Endodermal cell (in vitro differentiated cells): ENCODE data around the gene PLVAP. TPM values are rescaled to one million over a fixed set of nuclear protein-coding genes. Genes with fewer than 3 reads are reported as not detected.

ENCODE experiments used
- DNase-seq: peaks from one replicate; pipeline ENCODE4 v3.0.0-alpha.2; 2017
- H3K27ac ChIP-seq: 2 replicates; pipeline ENCODE4 v1.5.1; 2013; ENCODE audit warnings: mild to moderate bottlenecking, low read depth, low read length, moderate library complexity
- H3K27me3 ChIP-seq: 2 replicates; pipeline ENCODE4 v1.6.1; 2013; ENCODE audit warnings: mild to moderate bottlenecking, low read length, moderate library complexity; ENCODE audit not compliant: insufficient read depth, control insufficient read depth, poor library complexity, severe bottlenecking
- H3K36me3 ChIP-seq: 2 replicates; pipeline ENCODE4 v1.7.0; 2013; ENCODE audit warnings: mild to moderate bottlenecking, low read length, moderate library complexity; ENCODE audit not compliant: control insufficient read depth, insufficient read depth
- H3K4me1 ChIP-seq: one replicate; pipeline ENCODE4 v1.7.0; 2013; ENCODE audit warnings: low read length; ENCODE audit not compliant: control insufficient read depth, insufficient read depth
- H3K4me3 ChIP-seq: 2 replicates; pipeline ENCODE4 v1.5.1; 2013; ENCODE audit warnings: mild to moderate bottlenecking, low read length, moderate library complexity
- H3K9ac ChIP-seq: 2 replicates; pipeline ENCODE4 v1.6.1; 2013; ENCODE audit warnings: mild to moderate bottlenecking, low read length, moderate library complexity; ENCODE audit not compliant: poor library complexity, severe bottlenecking; ENCODE audit errors: extremely low read depth
- H3K9me3 ChIP-seq: 2 replicates; pipeline ENCODE4 v1.6.1; 2013; ENCODE audit warnings: mild to moderate bottlenecking, low read length, moderate library complexity; ENCODE audit not compliant: control insufficient read depth
- H3K27ac Mint-ChIP-seq: 2 replicates; pipeline ENCODE4 v1.8.0; 2020; ENCODE audit warnings: mixed read lengths
- H3K27me3 Mint-ChIP-seq: 2 replicates; pipeline ENCODE4 v1.8.0; 2021; ENCODE audit warnings: mild to moderate bottlenecking, mixed read lengths; ENCODE audit not compliant: insufficient read depth
- H3K36me3 Mint-ChIP-seq: 2 replicates; pipeline ENCODE4 v1.8.0; 2020; ENCODE audit warnings: low read depth, mixed read lengths
- H3K4me1 Mint-ChIP-seq: 2 replicates; pipeline ENCODE4 v1.8.0; 2020; ENCODE audit warnings: mixed read lengths
- H3K4me3 Mint-ChIP-seq: 2 replicates; pipeline ENCODE4 v1.8.0; 2020; ENCODE audit warnings: mild to moderate bottlenecking, moderate library complexity, mixed read lengths
- H3K9me3 Mint-ChIP-seq: 2 replicates; pipeline ENCODE4 v1.8.0; 2020; ENCODE audit warnings: mild to moderate bottlenecking, mixed read lengths
- WGBS, 2 experiments: methylation state at CpG; one replicate each; pipeline versions ENCODE4 v1.1.5 to v1.1.7; 2013; ENCODE audit warnings: missing lambda C conversion rate in 2 of 2, mixed read lengths in 1 of 2; ENCODE audit not compliant: insufficient coverage in 1 of 2, insufficient read length in 1 of 2; 5-methylcytosine and 5-hydroxymethylcytosine counted together
- total RNA-seq, 2 donors: library from RNA; stranded (reverse); fragmentation: NEBNext Ultra II Directional in 1 of 2; extraction: Animal tissue kit (Norgen Biotek cat#: 25700) in 1 of 2; gene quantifications; 2 replicates in 1 of 2; 3 replicates in 1 of 2; pipeline ENCODE4 v1.2.1, GENCODE V29; 2021
- TF ChIP-seq, protein P1 (sequence below): fragments of 200-600 bp; sonication (generic); conservative IDR thresholded peaks from 2 replicates; pipeline ENCODE4 v1.5.0; 2021; ENCODE audit warnings: antibody characterized with exemption, mild to moderate bottlenecking

Gene PLVAP
- total RNA-seq, 2 donors from 2014 or later: 0.44 TPM; not detected in 1

DNA sequence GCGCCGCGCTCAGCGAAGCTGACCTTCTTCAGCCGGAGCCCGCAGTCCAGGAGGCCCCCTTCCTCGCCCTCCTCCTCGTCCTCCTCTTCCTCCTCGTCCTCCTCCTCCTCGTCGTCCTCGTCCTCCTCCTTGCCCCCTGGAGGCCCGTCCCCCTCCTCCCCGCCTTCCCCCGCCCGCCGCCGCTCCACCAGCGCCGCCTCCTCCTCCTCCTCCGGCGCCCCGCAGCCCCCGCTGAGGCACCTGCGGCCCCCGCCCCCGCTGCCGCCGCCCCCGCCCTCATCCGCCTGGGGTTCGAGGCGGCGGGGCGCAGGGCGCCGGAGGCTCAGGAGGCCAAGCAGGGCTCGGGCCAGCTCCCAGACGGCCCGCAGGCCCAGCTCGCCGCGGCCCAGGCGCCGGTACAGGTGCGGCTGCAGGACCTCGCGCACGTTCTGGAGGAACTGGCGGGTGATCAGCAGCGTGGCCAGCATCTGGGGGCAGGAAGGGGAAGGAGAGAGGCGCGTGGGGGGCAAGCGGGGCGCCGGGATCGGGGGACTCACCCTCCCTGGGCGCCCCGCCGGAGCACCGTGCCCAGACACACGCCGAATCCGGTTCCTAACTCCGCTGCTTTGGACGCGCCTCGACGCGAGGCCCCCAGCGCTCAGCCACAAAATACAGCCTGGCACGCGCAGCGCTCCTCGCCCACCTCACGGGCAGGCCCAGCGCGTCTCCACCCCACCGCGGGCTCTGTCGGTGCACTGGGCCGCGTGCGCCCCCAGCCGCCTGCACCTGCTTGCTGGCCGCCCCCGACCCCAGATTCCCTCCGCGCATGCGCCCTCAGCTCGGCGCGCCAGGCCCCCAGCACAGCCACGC, 48.4 kb downstream of the PLVAP start:
- H3K9me3 ChIP-seq: no peaks in the 10 kb centered on the region
- DNase-seq: peak; percentile 78
- no peaks in the 10 kb centered on the region for H3K27me3 ChIP-seq
- TF ChIP-seq, protein P1, sequence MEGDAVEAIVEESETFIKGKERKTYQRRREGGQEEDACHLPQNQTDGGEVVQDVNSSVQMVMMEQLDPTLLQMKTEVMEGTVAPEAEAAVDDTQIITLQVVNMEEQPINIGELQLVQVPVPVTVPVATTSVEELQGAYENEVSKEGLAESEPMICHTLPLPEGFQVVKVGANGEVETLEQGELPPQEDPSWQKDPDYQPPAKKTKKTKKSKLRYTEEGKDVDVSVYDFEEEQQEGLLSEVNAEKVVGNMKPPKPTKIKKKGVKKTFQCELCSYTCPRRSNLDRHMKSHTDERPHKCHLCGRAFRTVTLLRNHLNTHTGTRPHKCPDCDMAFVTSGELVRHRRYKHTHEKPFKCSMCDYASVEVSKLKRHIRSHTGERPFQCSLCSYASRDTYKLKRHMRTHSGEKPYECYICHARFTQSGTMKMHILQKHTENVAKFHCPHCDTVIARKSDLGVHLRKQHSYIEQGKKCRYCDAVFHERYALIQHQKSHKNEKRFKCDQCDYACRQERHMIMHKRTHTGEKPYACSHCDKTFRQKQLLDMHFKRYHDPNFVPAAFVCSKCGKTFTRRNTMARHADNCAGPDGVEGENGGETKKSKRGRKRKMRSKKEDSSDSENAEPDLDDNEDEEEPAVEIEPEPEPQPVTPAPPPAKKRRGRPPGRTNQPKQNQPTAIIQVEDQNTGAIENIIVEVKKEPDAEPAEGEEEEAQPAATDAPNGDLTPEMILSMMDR: no peak
- Mint-ChIP-seq H3K4me1 (peaks cover 1% of the 10 kb centered on the region), H3K27ac (no peak overlapping the region), H3K36me3 (peaks cover 29% of the 10 kb centered on the region), H3K9me3 (no peaks in the 10 kb centered on the region), H3K4me3 (peak overlapping the region; percentile 63), H3K27me3 (peaks cover 24% of the 10 kb centered on the region)
- H3K9ac ChIP-seq: peak overlapping the region; percentile 44
- H3K4me3 ChIP-seq: peak overlapping the region; percentile 71
- 35 to 66% methylated on average over 25 to 76 of the region's 94 CpGs for WGBS, 2 experiments
- peaks cover 13% of the 10 kb centered on the region for H3K36me3 ChIP-seq
- H3K4me1 ChIP-seq: no peaks in the 10 kb centered on the region
- no peak overlapping the region for H3K27ac ChIP-seq

DNA sequence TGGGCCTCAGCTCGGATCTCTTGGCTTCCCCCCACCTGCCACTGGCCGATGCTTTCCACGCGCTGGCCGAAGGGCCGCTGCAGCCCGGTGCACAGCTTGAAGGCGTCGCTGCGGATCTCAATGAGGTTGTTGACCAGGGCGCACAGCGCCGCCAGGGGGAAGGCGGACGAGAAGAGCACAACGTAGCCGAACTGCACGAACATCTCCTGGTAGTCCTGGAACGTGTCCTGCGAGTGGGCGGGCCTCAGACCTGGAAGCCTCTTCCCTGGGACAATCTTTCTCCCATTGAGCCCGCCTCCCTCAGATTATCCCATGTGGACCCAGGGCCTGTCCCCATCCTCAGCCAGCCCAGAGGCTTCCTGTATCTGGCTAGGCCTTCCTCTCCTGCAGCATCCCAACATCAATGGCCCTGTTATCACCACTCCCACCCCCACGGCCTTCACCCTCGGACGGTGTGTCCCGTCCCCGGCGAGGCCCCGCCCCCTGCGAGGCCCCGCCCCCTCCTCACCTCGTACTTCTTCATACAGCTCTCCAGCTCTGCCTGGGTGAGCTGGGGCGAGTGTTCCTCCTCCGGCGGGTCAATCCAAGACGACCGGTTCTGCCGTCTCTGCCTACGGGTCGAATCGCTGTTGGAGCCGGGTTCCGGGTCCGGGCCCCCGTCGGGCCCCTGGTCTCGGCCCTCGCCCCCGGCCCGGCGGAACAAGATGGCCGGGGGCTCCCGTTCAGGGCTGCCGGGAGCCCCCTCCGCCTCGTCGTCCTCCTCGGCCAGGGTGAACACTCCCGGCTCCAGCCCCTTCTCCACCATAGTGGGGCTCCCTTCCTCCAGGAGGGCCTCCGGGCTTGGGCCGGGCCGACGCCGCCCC, 49.3 kb downstream of the PLVAP start:
- H3K9me3 ChIP-seq: no peaks in the 10 kb centered on the region
- peak overlapping the region; percentile 6 for H3K27ac ChIP-seq
- no peaks in the 10 kb centered on the region for H3K4me1 ChIP-seq
- no peaks in the 10 kb centered on the region for H3K27me3 ChIP-seq
- peak overlapping the region; percentile 44 for H3K9ac ChIP-seq
- Mint-ChIP-seq H3K36me3 (peaks cover 24% of the 10 kb centered on the region), H3K9me3 (no peaks in the 10 kb centered on the region), H3K4me3 (peak overlapping the region; percentile 63), H3K27me3 (peaks cover 24% of the 10 kb centered on the region), H3K4me1 (peaks cover 1% of the 10 kb centered on the region), H3K27ac (peak overlapping the region; percentile 88)
- peaks cover 9% of the 10 kb centered on the region for H3K36me3 ChIP-seq
- 7 to 20% methylated on average over 44 to 63 of the region's 64 CpGs for WGBS, 2 experiments
- peak overlapping the region; percentile 71 for H3K4me3 ChIP-seq
- TF ChIP-seq, protein P1: peak; percentile 83
- peak; percentile 97 for DNase-seq

DNA sequence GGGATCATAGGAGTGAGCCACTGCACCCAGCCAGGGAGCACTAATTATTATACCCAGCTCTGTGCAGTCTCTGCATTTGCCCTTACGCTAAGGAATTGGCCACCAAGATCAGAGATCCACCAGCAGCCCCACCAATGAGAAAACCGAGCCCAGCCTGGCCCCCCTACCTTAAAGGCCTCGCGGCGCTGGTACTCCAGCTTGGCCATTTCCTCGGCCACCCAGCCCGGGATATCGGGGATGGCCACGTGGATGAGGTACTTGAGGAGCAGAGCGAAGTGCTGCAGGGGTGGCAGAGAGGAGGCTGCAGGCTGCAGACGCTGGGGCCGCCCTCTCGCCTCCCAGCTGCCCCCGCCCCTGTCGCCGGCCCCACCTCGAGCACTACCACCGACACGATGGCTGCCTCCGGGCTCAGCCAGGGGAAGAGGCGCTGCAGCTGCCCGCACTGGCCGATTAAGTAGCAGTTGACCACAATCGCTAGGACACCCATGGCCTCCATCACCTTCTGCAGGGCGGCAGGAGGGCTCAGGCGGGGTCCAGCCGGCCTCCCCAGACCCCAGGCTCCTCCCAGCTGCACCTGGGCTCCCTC, 50.0 kb downstream of the PLVAP start:
- Histone ChIP-seq H3K9me3 (no peaks in the 10 kb centered on the region), H3K36me3 (peaks cover 3% of the 10 kb centered on the region), H3K27ac (no peak overlapping the region), H3K27me3 (no peaks in the 10 kb centered on the region), H3K4me1 (no peaks in the 10 kb centered on the region), H3K9ac (no peak overlapping the region), H3K4me3 (peak overlapping the region; percentile 71)
- H3K27ac Mint-ChIP-seq: peak overlapping the region; percentile 88
- peak overlapping the region; percentile 63 for H3K4me3 Mint-ChIP-seq
- peaks cover 1% of the 10 kb centered on the region for H3K4me1 Mint-ChIP-seq
- TF ChIP-seq, protein P1: no peak
- peaks cover 24% of the 10 kb centered on the region for H3K27me3 Mint-ChIP-seq
- DNase-seq: no peak
- 74 to 78% methylated on average over 12 to 27 of the region's 27 CpGs for WGBS, 2 experiments
- no peaks in the 10 kb centered on the region for H3K9me3 Mint-ChIP-seq
- H3K36me3 Mint-ChIP-seq: peaks cover 24% of the 10 kb centered on the region
